OCI-LY3 (cell line): Measurements from ENCODE around the gene RAN.

Experiments
- H2AFZ ChIP-seq: fragments of 200-600, 300-600 bp; shearing (Covaris generic); 2 replicates; pipeline ENCODE4 v1.6.0; 2014; ENCODE audit warnings: antibody characterized with exemption, low read depth, low read length
- H3K27ac ChIP-seq: fragments of 200-600, 300-600 bp; sonication (generic); 2 replicates; pipeline ENCODE4 v1.5.1; 2014; ENCODE audit warnings: mild to moderate bottlenecking, low read length, moderate library complexity, mixed read lengths
- H3K27me3 ChIP-seq: fragments of 200-600, 300-600 bp; sonication (generic); 2 replicates; pipeline ENCODE4 v1.6.1; 2014; ENCODE audit warnings: low read depth, low read length, mixed read lengths
- H3K36me3 ChIP-seq: fragments of 200-600, 300-600 bp; sonication (generic); replicated peaks from 2 replicates; pipeline ENCODE3; 2014; ENCODE audit warnings: low read depth, low read length, mixed read lengths
- H3K4me1 ChIP-seq: fragments of 300-600, 200-600 bp; sonication (generic); 2 replicates; pipeline ENCODE4 v1.6.1; 2014; ENCODE audit warnings: low read length, mixed read lengths
- H3K4me2 ChIP-seq: fragments of 200-600, 300-600 bp; sonication (generic); 2 replicates; pipeline ENCODE4 v1.6.1; 2014; ENCODE audit warnings: low read length, mixed read lengths
- H3K4me3 ChIP-seq: fragments of 300-600, 200-600 bp; sonication (generic); 2 replicates; pipeline ENCODE4 v1.5.1; 2014; ENCODE audit warnings: antibody characterized with exemption, mild to moderate bottlenecking, low read length, moderate library complexity
- H3K79me2 ChIP-seq: fragments of 300-600, 200-600 bp; shearing (Covaris generic); 2 replicates; pipeline ENCODE4 v1.6.1; 2014; ENCODE audit warnings: mild to moderate bottlenecking, low read length, mixed read lengths
- H3K9ac ChIP-seq: fragments of 300-600, 200-600 bp; shearing (Covaris generic); 2 replicates; pipeline ENCODE4 v1.6.0; 2014; ENCODE audit warnings: mild to moderate bottlenecking, low read length, moderate library complexity
- H3K9me3 ChIP-seq: fragments of 200-600, 300-600 bp; shearing (Covaris generic); 2 replicates; pipeline ENCODE4 v1.6.1; 2014; ENCODE audit warnings: low read length, mixed read lengths; ENCODE audit not compliant: insufficient read depth
- H4K20me1 ChIP-seq: fragments of 200-600, 300-600 bp; sonication (generic); 2 replicates; pipeline ENCODE4 v1.6.1; 2016; ENCODE audit warnings: low read length, mixed read lengths; ENCODE audit not compliant: insufficient read depth
- EZH2phosphoT487 ChIP-seq: fragments of 200-600 bp; shearing (Covaris generic); IDR thresholded peaks from 2 replicates; pipeline ENCODE4 v1.6.1; 2018; ENCODE audit warnings: antibody characterized with exemption, mixed run types, low read depth
- TF ChIP-seq, protein P1 (sequence below): fragments of 200-600, 300-600 bp; sonication (generic); IDR thresholded peaks from 2 replicates; pipeline ENCODE4 v1.5.1; 2014; ENCODE audit warnings: antibody characterized with exemption, low read length, low read depth

The RAN gene

DNA sequence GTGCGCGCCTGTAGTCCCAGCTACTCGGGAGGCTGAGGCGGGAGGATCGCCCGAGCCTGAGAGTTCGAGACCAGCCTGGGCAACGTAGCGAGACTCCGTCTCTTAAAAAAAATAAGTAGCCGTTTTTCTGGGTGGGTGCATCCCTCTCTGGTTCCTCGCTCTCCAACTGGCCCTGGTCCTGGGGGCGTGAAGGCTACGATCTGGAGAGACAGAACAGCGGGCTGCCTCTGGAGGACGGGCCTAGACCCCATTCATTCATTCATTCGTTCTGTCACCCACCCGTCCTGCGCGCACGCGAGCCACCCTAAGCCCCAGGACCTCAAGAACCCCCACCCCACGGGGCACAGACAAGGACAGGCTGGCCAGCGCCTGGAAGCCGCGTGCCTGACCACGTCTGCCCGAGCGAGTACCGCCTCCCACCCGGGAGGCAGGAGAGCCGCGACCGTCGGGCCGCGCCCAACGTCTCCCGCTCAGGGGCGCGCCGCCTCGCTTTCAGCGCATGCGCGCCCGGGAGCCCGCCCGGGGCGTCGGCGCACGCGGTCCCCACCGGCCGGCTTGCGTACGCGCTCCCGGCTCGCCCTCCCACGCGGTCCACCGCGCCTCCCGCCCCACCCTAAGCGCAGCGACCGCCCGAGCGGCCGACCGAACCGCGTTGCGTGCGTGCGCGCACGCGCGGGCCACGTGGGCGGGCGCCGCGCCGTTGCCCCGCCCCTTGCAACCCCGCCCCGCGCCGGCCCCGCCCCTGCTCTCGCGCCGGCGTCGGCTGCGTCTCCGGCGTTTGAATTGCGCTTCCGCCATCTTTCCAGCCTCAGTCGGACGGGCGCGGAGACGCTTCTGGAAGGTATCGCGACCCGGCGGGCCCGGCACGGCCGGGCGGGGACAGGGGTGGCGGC is at the start of gene RAN:
Gene RAN (plus strand): TSS at position 781 of the 893 bp plus-strand sequence. CDS start 528 bp downstream, outside the sequence.
- peak within 1 kb of the TSS; percentile 97 for H3K4me3 ChIP-seq
- no peaks in the 10 kb centered on the region for H3K9me3 ChIP-seq
- peaks cover 51% of the 10 kb centered on the region for H3K79me2 ChIP-seq
- TF ChIP-seq, protein P1, sequence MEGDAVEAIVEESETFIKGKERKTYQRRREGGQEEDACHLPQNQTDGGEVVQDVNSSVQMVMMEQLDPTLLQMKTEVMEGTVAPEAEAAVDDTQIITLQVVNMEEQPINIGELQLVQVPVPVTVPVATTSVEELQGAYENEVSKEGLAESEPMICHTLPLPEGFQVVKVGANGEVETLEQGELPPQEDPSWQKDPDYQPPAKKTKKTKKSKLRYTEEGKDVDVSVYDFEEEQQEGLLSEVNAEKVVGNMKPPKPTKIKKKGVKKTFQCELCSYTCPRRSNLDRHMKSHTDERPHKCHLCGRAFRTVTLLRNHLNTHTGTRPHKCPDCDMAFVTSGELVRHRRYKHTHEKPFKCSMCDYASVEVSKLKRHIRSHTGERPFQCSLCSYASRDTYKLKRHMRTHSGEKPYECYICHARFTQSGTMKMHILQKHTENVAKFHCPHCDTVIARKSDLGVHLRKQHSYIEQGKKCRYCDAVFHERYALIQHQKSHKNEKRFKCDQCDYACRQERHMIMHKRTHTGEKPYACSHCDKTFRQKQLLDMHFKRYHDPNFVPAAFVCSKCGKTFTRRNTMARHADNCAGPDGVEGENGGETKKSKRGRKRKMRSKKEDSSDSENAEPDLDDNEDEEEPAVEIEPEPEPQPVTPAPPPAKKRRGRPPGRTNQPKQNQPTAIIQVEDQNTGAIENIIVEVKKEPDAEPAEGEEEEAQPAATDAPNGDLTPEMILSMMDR: no peak
- no peak for TF ChIP-seq EZH2phosphoT487
- peaks cover 28% of the 10 kb centered on the region for H4K20me1 ChIP-seq
- peak within 1 kb of the TSS; percentile 86 for H3K27ac ChIP-seq
- H3K36me3 ChIP-seq: peaks cover 31% of the 10 kb centered on the region
- H3K27me3 ChIP-seq: no peaks in the 10 kb centered on the region
- peaks cover 41% of the 10 kb centered on the region for H3K4me1 ChIP-seq
- H2AFZ ChIP-seq: no peak within 1 kb of the TSS
- peak within 1 kb of the TSS; percentile 88 for H3K4me2 ChIP-seq
- H3K9ac ChIP-seq: peak within 1 kb of the TSS; percentile 100

DNA sequence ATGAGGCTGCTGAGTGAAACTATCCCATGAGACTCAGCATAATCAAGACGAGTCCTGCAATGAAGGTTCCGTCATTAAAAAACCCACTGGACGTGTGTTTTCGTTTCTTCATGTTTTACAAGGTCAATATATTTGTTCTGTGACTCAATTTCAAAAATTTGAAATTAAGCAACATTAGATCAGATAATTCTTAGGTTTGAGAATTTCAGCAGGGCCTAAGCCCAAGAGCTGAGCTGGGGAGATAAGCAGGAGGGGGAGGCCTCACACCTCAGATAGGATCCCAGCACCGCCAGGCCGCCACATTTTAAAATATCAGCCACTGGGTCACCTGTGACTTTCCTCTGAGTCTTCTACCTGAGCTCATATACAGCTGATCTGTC is 46.1 kb upstream of the RAN start:
- Histone ChIP-seq H3K4me2 (no peak overlapping the region), H3K4me3 (no peak overlapping the region), H3K79me2 (peaks cover 8% of the 10 kb centered on the region; the same call in 1 of the 2 replicates), H3K36me3 (peaks cover 6% of the 10 kb centered on the region), H3K27ac (no peak overlapping the region), H3K9ac (no peak overlapping the region), H2AFZ (no peak overlapping the region), H3K27me3 (no peaks in the 10 kb centered on the region), H3K9me3 (no peaks in the 10 kb centered on the region), H4K20me1 (no peaks in the 10 kb centered on the region), H3K4me1 (no peaks in the 10 kb centered on the region)
- TF ChIP-seq EZH2phosphoT487: no peak
- TF ChIP-seq, protein P1: no peak

DNA sequence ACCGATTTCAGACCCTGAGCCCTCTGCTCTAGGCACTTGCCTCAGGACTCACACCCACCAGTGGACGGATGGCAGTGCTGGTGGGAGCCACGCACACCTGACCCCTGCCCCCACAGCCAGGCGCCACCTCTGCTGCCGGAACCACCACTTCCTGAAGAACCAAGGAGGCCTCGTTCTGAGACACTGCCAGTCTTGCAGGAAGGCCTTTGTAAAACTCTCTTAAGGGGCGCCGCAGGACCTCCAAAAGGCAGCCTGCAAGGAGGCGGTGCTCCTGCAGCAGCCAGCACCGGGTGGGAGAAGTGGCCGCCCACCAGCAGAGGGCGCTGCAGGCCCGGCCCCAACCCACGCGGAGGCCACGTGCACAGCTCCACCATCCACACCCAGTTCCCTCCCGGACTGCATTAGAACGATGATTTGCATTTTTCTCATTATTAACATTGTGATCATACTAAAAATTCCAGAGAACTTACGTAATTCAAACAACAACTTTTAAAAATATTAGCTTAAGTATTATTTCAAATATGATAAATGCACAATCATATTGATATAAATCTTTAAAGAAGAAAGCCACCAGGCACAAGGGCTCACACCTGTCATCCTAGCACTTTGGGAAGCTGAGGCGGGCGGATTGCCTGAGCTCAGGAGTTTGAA is 45.6 kb upstream of the RAN start:
- Histone ChIP-seq H3K4me3 (no peak overlapping the region), H3K4me1 (no peaks in the 10 kb centered on the region), H2AFZ (no peak overlapping the region), H3K9me3 (no peaks in the 10 kb centered on the region), H3K36me3 (peaks cover 6% of the 10 kb centered on the region), H3K27ac (no peak overlapping the region), H4K20me1 (no peaks in the 10 kb centered on the region), H3K79me2 (peaks cover 12% of the 10 kb centered on the region; the same call in 1 of the 2 replicates), H3K9ac (no peak overlapping the region), H3K27me3 (no peaks in the 10 kb centered on the region), H3K4me2 (no peak overlapping the region)
- TF ChIP-seq, protein P1: peak; percentile 81
- TF ChIP-seq EZH2phosphoT487: no peak

DNA sequence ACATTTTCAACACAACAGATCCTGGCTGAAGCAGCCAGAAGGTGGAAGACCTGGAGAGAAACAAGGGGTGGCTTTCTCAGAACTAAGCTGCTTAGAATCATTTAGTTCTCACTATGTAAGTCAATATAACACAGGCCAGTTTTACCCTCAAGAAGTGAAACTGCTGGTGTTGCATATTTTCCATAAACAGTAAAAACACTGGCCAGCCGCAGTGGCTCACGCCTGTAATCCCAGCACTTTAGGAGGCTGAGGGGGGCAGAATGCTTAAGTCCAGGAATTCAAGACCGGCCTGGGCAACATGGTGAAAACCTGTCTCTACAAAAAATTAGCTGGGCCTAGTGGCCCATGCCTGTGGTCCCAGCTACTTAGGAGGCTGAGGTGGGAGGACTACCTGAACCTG is 44.4 kb upstream of the RAN start:
- H3K4me1 ChIP-seq: no peaks in the 10 kb centered on the region
- H3K79me2 ChIP-seq: peaks cover 18% of the 10 kb centered on the region
- H4K20me1 ChIP-seq: no peaks in the 10 kb centered on the region
- H3K27me3 ChIP-seq: no peaks in the 10 kb centered on the region
- H3K9ac ChIP-seq: no peak overlapping the region
- peaks cover 5% of the 10 kb centered on the region for H3K36me3 ChIP-seq
- no peaks in the 10 kb centered on the region for H3K9me3 ChIP-seq
- no peak overlapping the region for H3K27ac ChIP-seq
- TF ChIP-seq, protein P1: no peak
- no peak for TF ChIP-seq EZH2phosphoT487
- H3K4me2 ChIP-seq: no peak overlapping the region
- H3K4me3 ChIP-seq: no peak overlapping the region
- H2AFZ ChIP-seq: no peak overlapping the region
